Hematopoietic multipotent progenitor cell treated with erythropoietin and hydrocortisone succinate and interleukin-3 and kit ligand, for 8 days (in vitro differentiated cells): ENCODE results near the gene RPL36AL.
A peak's percentile ranks its signal among the peaks of the same experiment; 100 is the strongest.

Experiments used
- DNase-seq: peaks from one replicate; pipeline ENCODE4 v3.0.0-alpha.2; 2015

RPL36AL gene

GRCh38 chr14:49617852-49618519 lies 2.4 kb downstream of the RPL36AL start:
- DNase-seq: no peak

GRCh38 chr14:49615776-49616175 lies 4.7 kb downstream of the RPL36AL start:
- DNase-seq: peak; percentile 78

GRCh38 chr14:49614196-49614595 lies 6.2 kb downstream of the RPL36AL start:
- peak; percentile 83 for DNase-seq

GRCh38 chr14:49612671-49613070 lies 7.8 kb downstream of the RPL36AL start:
- DNase-seq: no peak

GRCh38 chr14:49612251-49612650 lies 8.2 kb downstream of the RPL36AL start:
- DNase-seq: no peak

GRCh38 chr14:49607583-49607982 lies 12.8 kb downstream of the RPL36AL start:
- no peak for DNase-seq

- DNase-seq: peak; percentile 82
Measured at GRCh38 chr14:49598485-49599300, 21.7 kb downstream of the RPL36AL start, which contains the start of gene LRR1. Gene LRR1 (plus strand): TSS chr14:49598940. CDS start chr14:49599021, 81 bp downstream.

- DNase-seq: no peak
Measured at GRCh38 chr14:49598189-49598484, 22.3 kb downstream of the RPL36AL start.

- DNase-seq: peak; percentile 99
Measured at GRCh38 chr14:49594347-49595091, 25.9 kb downstream of the RPL36AL start.

GRCh38 chr14:49593016-49593415 lies 27.4 kb downstream of the RPL36AL start:
- peak; percentile 47 for DNase-seq

- DNase-seq: no peak
Measured at GRCh38 chr14:49589387-49589786, 31.0 kb downstream of the RPL36AL start.

GRCh38 chr14:49586673-49587460 lies 33.6 kb downstream of the RPL36AL start:
- DNase-seq: peak; percentile 91

- DNase-seq: peak; percentile 100
Measured at GRCh38 chr14:49585803-49586672, 34.4 kb downstream of the RPL36AL start, which contains the start of gene RPS29. Gene RPS29 (minus strand): TSS chr14:49586380. CDS start chr14:49586346, 34 bp downstream.

GRCh38 chr14:49584981-49585640 lies 35.3 kb downstream of the RPL36AL start:
- peak; percentile 42 for DNase-seq

GRCh38 chr14:49584058-49584457 lies 36.4 kb downstream of the RPL36AL start:
- DNase-seq: no peak

GRCh38 chr14:49583629-49584028 lies 36.8 kb downstream of the RPL36AL start:
- no peak for DNase-seq

- DNase-seq: peak; percentile 25
Measured at GRCh38 chr14:49582113-49582977, 38.1 kb downstream of the RPL36AL start.

GRCh38 chr14:49581209-49582112 lies 39.0 kb downstream of the RPL36AL start:
- DNase-seq: peak; percentile 40

- no peak for DNase-seq
Measured at GRCh38 chr14:49579841-49580240, 40.6 kb downstream of the RPL36AL start.
